Activated T-helper 1 cell treated with anti-CD3 and anti-CD28 coated beads, Interleukin-2, amount 50 U/mL, for 16 hours (primary cell): ENCODE measurements around the gene DOCK10.

ENCODE experiments used
- DNase-seq, 2 donors: peaks; one replicate each; pipeline ENCODE4 v3.0.0-alpha.2; 2020; ENCODE audit warnings: low read depth in 1 of 2, low spot score in 1 of 2

Gene DOCK10

DNA sequence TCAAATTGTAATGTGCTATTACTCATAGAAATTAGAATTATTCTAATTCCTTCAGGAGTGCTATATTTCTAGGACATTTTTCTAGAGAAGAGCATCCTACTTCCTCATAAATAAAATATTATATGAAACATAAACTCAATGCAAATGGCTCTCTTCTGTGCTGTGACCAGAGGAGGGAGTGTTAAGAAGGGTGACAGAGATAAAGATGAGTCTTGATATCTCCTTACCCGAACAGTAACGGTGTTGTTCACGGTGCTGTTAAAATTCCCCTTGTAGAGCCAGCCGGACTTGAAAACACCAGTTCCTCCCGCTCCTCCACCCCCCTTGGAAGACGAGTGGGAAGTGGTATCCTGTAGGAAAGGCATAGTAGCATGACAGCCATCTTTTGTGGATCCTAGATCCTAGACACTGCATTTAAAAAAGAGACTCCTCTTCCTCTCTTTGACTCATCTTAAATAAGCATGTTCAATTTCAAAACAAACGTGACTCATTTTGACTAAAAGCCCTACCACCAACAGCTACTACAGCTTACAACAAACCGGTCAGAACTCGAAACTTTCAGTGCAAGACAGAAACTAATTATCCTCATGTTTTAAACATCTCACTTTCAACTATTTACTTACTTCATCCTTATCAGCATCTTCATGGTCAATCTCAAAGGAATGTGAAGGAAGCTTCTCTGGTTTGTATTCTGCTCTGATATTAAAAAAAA, 156.3 kb downstream of the DOCK10 start:
- no peak for DNase-seq

DNA sequence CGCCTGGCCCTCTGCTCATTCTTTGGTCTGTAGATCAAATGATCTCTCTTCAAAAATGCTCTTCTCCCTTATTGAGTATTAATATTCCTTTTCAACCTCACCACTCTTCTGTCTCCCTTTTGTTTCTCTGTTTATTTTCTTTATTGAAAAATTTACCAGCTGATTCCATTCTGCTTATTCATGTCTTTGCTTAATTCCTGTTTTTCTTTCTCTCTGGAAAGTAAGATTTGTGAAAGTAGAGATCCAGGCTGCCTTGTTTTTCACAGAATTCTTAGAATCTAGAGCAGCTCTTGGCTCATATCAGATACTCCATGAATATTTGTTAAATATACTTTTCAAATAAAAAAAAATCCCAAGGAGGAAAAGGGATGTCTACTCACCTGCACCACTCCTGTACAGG, 157.0 kb downstream of the DOCK10 start:
- no peak for DNase-seq

DNA sequence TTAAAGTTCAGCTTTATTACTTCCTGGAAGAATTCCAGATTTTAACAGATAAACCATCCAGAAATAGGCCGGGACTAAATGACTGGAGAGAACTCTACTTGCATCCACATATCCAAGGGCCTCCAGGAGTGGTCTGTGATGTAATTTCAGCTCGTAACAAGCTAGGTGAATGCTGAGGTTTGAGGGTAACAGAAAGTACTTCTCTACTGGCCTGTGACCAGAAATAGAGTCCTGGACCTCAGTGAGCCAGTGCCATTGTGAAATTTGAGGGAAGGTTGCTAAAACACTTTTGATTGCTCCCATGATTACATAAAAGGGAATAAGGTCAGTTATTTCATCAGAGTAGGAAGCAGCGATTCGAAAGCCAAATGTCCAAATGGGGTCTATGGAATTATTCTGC, 158.1 kb downstream of the DOCK10 start:
- DNase-seq = no peak

DNA sequence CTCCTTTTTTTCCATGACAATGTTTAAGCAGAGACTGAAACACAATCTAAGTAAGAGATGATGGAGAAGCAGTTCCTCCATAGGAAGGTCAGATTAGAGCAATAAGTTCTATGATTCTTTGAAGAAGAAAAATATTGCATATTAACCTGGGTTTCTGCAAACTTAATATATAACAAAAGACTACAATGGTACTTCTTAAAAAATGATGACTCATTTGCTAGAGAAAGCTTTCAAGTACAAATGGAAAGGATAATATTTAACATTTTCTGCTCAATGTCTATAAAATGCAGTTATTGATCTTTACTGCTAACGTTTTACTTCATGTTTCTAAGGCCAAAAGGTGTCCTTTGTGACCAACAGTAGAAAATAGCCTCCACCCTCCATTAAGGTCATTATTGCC, 158.6 kb downstream of the DOCK10 start:
- no peak for DNase-seq

DNA sequence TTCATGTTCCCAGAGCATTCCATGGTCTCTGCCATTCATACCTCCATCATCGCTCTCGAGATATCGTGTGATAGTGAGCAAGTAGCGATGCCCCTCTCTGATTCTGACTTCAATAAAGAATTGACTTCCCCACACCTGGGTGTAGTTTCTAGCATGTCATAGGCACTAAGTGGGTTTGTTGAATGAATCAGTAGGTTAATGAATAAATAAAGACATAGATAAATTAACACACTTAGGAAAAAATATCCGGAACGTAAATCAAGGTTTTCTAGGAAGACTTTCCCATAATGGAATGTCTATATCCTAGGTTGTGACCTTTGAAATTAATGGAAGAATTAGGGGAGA, 159.1 kb downstream of the DOCK10 start:
- DNase-seq = no peak

DNA sequence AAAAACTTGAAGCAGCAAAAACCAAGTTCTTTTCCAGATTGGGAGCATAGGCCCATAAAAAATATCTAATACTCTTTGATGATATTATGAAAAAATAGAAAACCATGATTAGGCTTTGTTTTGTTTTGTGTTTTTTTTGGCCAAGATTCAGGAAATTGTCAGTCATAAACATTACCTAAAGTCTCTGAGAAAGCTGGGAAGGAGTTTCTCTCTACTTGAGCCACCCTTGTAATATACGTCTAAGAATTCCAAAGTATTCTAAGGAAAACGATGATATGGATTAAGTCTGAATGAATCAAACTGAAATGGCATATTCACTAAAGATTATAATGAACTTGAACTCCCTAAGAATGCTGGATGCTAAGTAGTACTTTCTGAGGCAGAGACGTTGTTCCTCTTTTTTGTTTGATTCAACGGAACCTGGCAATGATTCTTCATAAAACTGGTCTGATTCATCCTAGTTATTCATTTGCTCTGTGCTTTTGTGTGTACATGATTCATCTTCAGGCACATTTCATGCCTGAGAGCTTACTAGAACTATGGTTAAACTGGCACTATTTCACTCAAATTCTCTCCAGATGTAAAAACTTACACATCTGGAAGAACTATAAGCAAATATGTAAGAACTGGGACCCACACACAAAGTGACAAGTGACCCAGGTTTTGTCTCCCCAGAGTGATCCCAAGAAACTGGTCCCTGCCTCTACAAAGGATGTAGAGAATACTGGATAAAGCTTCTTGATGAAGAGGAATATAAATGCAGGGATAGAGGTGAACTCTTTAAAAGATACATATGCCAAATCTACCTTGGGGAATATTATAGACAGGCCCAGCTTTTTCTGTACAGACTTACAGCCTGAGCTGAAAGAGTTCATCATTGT, 159.7 kb downstream of the DOCK10 start:
- no peak for DNase-seq

DNA sequence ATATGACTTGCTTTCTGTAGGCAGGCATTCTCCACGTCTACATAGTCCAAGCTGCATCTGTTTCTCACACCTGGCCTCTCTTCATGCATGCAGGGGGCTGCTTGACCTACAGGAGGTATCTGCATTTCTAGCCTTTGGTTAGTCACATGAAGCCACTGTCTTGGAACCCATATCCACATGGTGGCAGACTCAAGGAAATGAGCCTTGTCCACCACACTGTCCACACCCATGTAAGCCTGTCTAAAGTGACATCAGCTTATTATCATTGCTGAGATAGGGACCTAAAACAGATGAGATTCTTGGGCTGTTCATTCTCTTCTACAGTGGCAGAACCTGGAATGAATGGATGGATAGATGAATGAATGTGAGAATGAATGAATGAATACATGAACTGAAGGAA, 160.4 kb downstream of the DOCK10 start:
- DNase-seq = no peak

DNA sequence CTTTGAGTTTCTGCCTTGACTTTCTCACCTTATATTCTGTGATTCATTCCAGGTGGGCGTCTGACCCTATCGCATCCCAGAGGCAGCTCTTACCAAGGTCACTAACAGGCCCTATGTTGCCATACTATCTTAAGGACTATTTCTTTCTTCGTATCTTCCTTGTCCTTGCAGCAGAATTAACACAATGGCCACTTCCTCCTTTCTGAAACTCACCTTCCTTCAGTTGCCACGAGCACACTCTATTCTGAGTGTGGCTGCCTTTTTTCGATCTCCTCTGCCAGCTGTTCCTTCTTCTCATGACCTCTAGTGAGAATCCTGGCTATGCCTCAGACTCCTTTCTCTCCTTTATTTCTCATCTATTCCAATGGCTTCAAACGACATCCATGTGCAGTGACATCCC, 165.7 kb downstream of the DOCK10 start:
- DNase-seq = no peak

DNA sequence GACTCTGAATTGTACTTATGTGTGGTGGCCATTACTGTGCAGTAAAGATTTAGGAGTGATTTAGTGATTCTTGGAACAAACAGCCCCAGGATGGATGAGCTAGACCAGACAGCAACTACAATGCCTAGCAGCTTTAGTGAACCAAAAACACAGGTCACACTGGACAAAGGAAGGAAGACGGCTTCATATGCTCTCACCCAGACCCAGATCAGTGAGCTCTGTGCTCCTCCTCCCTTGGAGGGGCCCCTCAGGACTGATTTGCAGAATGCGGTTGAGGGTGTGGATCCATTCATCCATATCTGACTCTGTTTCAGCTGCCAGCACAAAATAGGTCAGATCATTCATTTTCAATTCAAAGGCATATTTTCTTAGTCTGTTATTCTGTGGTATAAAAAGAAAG, 166.4 kb downstream of the DOCK10 start:
- no peak for DNase-seq

DNA sequence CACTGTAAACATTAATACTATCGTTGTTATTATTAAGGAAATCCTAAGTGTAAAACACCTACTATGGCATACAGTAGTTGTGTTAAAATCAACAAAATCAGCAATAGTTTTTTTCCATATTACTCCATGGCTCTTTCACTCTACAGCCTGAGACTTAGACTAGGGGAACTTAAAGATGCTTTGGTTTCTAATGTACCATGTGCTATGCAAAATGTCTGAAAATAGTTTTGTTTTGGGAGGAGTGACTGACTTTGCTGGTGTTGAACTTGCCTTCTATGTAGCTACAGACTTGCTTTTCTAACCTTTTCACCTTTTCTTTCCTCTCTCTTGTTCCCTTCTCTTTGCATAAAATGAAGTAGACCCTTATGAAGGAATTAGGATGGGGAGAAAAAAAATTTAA, 167.1 kb downstream of the DOCK10 start:
- no peak for DNase-seq

DNA sequence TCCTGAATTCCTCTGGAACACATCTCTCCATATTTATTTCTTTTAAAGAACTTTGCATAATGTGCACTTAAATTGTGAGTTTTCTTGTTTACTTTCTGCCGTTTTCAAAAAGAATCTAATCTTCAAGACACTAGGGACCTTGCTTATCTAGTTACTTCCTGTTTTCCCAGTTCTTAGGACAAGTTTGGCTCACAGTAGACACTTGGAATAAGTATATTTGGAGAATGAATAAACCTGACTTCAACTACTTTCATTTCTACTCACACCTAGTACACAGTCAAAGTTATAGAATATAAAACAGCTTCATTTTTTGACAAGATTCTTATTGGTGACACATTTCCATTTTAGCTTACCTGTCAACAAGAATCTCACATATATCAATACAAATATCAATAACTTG, 170.5 kb downstream of the DOCK10 start:
- no peak for DNase-seq

DNA sequence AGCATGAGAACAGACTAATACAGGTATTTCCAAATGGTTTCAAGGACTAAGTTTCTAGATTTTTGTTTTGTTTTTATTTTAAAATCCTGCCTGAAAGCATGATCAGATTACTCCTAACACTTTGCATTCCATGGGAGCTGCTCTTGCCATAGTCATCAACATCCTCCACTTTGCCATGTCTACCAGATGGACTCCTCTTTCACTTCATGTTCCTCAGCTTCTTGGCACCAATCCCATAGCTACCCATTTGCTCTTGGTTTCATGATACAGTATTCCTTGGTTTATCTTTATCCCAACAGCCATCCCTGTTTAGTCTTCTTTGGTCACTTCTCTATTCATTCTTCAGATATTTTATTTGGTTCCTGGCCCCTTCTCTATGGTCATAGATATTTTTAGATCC, 171.9 kb downstream of the DOCK10 start:
- no peak for DNase-seq

DNA sequence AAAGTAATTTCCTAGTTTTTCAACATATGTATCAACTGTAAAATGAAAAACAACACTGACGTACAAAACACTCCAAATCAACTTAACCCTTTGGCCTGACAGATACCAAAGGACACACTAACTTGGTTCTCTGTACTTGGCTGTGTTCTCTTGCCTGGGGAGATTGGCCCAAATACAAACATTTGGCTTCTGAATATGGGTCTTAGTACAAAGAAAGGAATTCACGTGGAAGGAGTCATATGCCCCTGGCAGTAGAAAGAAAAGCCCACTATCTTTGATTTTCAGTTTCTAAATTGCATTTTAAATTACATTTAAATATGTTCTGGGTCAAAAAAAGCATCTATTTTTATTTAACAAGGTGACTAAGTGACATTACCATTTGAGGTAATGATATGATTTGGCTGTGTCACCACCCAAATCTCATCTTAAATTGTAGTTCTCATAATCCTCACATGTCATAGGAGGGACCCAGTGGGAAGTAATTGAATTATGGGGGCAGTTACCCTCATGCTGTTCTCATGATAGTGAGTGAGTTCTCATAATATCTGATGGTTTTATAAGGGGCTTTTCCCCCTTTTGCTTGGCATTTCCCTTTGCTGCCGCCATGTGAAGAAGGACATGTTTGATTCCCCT, 172.6 kb downstream of the DOCK10 start:
- no peak for DNase-seq

DNA sequence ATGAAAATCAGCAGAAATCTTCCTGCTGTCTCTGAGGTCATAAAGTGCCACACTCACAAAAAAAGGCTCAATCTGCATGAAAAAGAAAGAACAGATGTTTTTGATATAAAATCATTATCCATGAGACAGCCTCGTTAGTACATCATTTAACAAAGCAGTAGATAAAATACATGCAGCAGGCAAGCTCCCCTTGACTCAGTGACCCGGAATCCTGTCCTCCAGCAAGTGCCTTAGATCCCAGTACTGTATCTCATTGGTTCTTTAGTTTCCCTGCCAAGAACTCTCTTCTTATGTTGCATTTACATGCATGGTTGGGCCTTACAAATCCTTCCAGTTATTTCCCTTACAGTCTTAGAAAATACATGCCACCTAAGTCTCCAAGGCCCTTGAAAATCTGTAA, 177.3 kb downstream of the DOCK10 start:
- DNase-seq = no peak

DNA sequence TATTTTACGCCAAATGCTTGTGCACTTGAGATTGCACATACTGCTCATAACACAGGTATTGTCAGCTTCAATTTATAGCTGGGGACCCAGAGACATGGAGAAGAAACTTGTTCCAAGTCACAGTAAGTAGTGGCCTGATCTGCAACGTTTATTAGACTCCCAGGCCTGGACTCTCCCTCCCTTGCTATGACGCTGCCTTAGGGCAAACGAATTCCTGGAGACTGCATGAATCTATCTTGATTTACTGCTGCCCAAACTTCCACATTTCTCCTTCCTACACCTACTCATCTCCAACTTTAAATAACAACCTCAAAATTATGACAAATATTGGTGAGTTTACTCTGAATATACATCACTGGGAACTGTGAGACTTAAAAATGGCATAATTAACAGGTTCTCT, 181.0 kb downstream of the DOCK10 start:
- DNase-seq = no peak

DNA sequence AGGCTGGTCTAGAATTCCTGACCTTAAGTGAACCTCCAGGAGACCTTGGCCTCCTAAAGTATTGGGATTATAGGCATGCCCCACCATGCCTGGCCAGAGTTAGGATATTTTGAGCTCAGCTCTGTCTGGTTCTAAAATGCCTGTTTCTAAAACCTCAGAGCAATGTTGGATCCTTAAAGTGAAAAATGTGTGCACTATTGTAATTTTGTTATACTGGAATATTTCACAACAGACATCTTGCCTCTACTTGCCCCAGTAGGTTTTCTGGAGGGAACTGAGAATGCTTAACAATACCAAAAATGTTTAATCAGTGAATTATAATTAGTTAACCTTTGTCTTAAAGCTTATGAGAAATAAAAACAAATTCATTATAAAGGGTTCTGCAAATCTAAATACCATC, 181.5 kb downstream of the DOCK10 start:
- DNase-seq = no peak

DNA sequence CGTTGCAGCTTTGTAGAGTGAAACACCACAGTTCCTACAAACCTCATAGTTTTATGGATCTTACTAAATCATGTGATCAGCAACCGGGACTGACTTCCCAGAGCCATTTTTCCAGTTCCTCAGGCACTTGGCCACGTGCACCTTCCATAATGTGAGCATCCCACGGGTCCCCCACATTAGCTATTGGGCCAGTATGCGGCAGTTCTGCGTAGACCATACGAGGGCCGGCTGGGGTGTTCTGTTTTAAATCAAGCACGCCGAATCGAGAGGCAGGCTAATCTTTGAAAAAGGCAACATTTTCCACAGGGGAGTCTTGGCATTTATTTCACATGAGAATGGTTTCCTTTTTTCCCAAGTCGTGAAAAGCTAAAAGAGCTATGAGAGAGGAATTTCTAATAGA, 190.5 kb downstream of the DOCK10 start:
- DNase-seq = no peak

DNA sequence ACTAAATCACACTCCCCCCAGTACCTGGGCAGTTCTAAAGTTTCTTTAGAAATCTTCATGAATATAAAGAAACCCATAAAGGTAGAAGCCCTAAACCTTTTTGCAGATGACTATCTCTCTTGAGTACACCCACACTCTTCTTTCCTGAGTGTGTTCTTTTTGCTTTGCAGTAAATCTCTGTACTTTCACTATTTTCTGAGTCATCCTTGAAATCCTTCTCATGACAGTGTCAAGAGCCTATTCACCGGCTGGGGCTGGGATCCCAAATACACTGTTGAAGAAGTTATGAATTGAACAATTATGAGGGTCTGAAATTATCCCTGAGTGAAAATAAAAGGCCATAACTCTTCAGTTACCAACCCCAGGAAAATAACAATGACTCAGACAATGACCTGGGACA, 192.2 kb downstream of the DOCK10 start:
- DNase-seq = no peak

DNA sequence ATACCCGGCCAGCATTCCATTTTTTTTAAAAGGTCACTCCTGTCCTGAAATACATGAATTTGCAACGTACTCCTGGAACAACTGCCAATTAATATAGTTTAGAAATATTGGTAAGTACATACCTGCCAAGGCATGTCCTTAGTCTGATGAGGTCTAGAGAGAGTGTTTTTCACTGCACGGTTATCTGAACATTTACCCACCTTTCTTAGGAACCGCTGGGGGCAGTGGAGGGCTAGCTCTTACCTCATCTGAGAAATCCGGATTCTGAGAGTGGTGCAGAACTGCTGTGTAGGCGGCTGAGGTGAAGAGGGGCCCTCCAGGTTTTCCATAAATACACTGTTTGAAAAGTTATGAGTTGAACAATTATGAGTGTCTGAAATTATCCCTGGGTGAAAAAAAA, 193.0 kb downstream of the DOCK10 start:
- DNase-seq = no peak

DNA sequence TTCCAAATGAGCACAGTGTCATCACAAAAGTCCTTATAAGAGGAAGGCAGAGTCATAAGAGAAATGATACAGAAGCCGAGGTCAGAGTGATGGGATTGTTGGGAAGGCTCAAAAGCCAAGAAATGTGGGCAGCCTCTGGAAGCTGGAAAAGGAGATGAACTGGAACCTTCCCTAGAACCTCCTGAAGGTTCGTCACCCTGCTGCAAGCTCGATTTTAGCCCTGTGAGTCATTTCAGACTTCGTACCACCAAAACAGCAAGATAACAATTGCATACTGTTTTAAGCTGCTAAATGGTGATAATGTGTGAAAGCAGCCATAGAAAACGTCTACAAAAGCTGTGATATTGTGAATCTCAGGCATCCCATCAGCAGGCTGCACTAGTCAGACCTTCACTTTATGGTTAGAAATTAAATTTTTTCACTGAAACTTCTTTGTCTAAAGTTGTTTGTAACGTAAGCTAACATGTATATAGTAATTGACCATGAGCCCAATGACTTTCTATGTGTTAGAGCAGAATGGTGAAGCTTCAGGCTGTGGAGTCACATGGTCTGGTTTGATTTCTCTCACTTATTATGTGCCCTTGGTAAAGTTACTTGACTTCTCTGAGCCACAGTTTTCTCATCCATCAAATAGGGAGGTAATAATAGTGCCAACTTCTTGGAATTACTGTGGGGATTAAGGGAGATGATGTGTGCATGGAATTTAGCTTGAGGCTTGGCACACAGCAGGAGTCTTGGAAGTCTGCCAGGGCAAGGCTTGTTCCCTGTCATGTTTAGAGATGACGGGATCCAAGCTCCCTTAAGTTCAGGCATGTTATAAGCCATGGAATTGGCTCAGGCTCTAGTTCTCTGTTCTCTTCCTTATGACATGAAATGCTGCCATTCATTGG, 194.1 kb downstream of the DOCK10 start:
- no peak for DNase-seq

DNA sequence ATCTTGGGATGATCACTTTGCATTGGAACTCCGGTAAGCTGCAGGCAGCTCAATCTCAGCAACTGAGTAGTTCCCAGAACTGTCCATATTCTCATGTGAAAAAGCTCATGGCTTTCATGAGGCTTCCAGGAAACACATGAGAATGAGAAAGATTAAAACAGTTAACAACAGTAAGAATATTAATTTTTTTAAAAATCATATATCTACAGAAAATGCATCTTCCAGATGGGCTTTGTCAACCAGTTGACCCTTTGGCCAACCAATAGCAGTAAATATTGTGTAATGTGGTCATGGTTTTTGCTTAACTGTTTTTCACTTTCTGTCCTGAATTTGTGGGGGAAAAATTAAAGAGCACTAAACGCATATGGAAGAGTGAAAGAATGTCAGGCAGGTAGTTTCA, 194.9 kb downstream of the DOCK10 start:
- no peak for DNase-seq
